GM19372 (cell line): Measurements from ENCODE around the gene MT1M.
"Not testable (repeated sequence)": the region's sequence is repeated elsewhere in the genome, so short reads cannot be mapped to it uniquely, and the experiment has no call there.

Experiments used
- ATAC-seq: cut with Tn5 transposase; IDR thresholded peaks from one replicate; pipeline ENCODE4 v1.9.1; 2021; ENCODE audit warnings: mild to moderate bottlenecking, low read depth, moderate library complexity; ENCODE audit not compliant: unreplicated experiment

Gene MT1M

GRCh38 chr16:56670620-56670934 is 38.1 kb downstream of the MT1M start:
- no peak for ATAC-seq

- ATAC-seq: not testable (repeated sequence)
Observed at GRCh38 chr16:56671691-56672090, 39.2 kb downstream of the MT1M start.

- not testable (repeated sequence) for ATAC-seq
Observed at GRCh38 chr16:56672171-56672570, 39.7 kb downstream of the MT1M start.

DNA sequence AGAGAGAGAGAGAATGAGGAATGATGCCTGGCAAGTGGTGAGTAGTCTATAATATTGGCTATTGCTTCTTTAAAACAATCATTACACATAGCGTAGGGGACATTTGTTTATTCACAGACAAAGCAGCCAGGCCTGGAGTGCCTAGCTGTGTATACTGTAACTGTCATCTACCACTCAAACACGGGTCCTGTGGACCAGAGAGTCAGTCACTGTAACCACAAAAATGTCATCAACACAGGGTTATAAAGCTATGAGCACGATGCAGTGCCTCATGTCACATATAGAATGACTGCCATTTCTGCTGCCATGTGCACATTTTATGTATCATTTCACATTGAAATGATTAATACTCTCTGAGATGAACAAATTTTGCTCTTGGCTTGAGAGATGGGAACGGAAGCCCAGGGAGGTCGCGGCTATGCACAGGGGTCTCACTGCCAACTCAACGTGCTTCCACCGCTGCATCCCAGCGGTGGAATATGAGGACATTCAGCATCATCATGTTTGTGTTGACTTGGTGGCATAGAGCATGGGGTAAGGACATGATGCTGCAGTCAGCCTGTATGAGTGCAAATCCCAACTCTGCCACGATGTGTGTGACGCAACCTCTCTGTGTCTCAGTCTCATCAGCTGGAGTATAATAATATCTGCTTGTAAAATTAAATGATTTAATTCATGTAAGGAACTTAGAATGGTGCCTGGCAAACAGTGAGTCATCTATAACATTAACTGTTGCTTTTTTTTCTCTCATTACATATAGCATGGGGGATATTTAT is 40.5 kb downstream of the MT1M start:
- no peak for ATAC-seq

DNA sequence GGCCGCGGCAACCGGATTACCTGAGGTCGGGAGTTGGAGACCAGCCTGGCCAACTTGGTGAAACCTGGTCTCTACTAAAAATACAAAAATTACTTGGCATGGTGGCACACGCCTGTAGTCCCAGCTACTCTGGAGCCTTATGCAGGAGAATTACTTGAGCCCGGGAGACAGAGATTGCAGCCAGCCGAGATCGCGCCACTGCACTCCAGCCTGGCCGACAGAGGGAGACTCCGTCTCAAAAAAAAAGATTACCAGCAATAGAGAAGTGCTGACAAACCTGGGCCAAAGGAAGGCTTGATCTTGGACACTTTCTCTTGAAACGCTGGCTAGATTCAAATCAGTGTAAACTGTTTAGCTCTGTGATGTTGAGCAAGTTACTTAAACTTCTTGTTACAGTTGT is 41.5 kb downstream of the MT1M start:
- no peak for ATAC-seq

GRCh38 chr16:56674570-56674969 is 42.1 kb downstream of the MT1M start:
- not testable (repeated sequence) for ATAC-seq

DNA sequence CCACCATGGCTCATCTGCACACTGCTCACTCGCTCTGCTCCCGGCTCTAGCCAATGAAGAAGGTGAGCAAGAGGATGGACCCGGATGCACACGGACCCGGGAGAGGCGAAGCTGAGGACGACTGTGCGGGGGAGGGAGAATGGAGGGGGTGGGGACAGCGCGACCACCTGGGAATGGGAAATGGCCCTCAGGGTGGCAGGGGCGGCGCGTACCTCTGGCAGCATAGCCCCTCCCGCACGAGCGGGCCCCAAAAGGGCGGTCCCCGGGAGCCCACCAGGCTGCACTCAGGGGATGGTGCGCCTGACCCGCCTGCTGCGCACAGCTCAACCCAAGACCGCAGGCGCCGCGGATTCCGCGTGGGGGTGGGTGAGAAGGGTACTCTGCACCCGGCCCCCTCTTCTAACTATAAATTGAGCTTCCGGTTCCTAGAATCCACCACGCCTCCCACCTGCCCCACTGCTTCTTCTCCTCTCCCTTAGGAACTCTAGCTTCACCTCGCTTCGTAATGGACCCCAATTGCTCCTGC is 43.3 kb downstream of the MT1M start:
- ATAC-seq: no peak

DNA sequence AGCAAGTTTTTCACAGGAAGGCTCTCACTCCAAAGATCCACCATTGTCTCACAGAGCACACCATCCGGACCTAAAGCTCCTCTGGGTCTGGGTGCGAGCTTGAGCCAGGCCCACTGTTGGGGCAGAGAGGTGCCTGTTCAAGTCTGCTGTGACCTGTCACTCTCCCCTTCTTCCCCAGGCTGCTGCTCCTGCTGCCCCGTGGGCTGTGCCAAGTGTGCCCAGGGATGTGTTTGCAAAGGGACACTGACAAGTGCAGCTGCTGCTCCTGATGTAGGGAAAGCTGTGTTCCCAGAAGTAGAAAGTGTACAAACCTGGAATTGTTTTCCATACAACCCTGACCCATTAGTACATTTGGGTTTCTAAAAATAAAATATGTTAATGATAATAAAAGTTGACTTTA is 45.0 kb downstream of the MT1M start:
- no peak for ATAC-seq

DNA sequence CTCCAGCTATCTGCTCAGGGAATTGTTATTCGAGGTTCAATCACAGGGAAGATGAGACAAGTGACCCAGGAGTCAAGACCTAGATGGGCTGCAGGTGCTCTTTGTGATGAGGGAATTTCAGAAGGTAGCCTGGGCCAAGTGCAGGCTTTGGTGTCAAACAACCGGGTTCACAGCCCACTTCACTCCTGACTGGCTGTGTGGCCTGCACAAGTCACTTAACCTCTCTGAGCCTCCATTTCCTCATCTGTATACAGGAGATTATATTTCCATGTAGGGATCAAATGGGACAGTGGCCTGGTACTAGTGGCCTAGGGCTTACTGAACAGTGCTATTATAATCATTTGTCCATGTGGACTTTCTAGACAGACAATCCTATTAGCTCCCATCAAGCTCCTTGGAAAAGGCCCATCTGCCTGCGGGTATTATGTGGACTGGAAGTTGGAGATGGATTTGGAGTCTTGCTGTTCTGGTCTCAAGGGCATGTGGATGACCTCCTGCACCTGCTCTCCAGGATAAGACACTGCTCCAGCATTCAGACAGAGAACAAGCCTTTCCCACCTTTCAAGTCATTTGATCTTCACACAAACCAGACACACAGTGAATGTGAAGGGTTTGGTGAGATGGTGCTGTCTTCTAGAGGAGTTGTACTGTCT is 46.7 kb downstream of the MT1M start:
- ATAC-seq: no peak

GRCh38 chr16:56679818-56680217 is 47.4 kb downstream of the MT1M start:
- ATAC-seq: no peak

- ATAC-seq: peak; percentile 97
Observed at GRCh38 chr16:56681939-56682702, 49.7 kb downstream of the MT1M start, which contains the start of gene MT1X. Gene MT1X, plus strand, starts transcription at chr16:56682470. Its CDS starts 71 bp downstream, at chr16:56682541.

DNA sequence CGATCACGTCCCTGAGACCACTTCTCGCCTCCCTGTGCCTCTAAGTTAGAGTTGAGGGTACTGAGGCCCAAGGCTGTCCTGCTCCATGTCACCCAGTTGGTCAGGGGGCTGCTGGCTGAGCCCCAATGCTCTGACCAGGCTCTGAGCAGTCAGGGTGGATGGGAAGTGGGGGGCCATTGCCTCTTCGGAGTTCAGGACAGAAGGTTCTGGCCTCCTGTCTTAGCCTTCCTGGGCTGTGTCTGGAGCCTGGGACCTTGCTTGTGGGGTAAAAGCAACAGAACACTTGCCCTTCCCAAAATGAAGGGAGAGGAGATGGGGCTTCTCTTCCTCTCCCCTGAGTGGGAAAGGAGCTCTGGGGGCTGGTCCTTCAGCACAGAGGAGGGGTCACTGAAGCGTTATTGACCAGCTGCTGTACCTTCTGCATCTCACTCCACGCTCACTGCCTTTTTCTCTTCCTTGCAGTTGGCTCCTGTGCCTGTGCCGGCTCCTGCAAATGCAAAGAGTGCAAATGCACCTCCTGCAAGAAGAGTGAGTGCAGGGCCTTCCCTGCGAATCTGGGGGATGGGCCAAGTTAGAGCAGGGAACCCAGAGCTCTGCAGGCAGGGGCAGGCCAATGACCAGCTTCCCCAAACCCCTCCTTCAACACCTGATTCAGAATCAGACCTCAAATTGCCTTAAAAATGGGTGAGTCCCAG is 50.4 kb downstream of the MT1M start:
- ATAC-seq: peak; percentile 13
